HG02623 (cell line): ENCODE data around the gene PPP1R8.
"Not testable (repeated sequence)": the region's sequence is repeated elsewhere in the genome, so short reads cannot be mapped to it uniquely, and the experiment has no call there.

ENCODE experiments used
- ATAC-seq: cut with Tn5 transposase; IDR thresholded peaks from one replicate; pipeline ENCODE4 v1.9.1; 2021; ENCODE audit warnings: moderate library complexity; ENCODE audit not compliant: unreplicated experiment

Gene PPP1R8

GRCh38 chr1:27868932-27869718 is 38.5 kb downstream of the PPP1R8 start:
- no peak for ATAC-seq

- no peak for ATAC-seq
These were observed 39.1 kb downstream of the PPP1R8 start for GRCh38 chr1:27869719-27870085.

GRCh38 chr1:27871076-27871475 is 40.5 kb downstream of the PPP1R8 start:
- ATAC-seq, result not testable (repeated sequence)

GRCh38 chr1:27872059-27872801 is 41.6 kb downstream of the PPP1R8 start, which contains the start of gene THEMIS2:
Gene THEMIS2, plus strand, starts transcription at chr1:27872544. Its CDS starts 28 bp downstream, at chr1:27872572.
- no peak for ATAC-seq

GRCh38 chr1:27872802-27873551 is 42.4 kb downstream of the PPP1R8 start:
- no peak for ATAC-seq

- ATAC-seq, result no peak
These were observed 43.2 kb downstream of the PPP1R8 start for GRCh38 chr1:27873671-27874384.

GRCh38 chr1:27876341-27877114 is 45.9 kb downstream of the PPP1R8 start:
- ATAC-seq, result no peak

GRCh38 chr1:27877115-27877416 is 46.5 kb downstream of the PPP1R8 start:
- no peak for ATAC-seq

GRCh38 chr1:27878039-27878438 is 47.5 kb downstream of the PPP1R8 start:
- ATAC-seq, result no peak

GRCh38 chr1:27878787-27879335 is 48.3 kb downstream of the PPP1R8 start:
- ATAC-seq, result no peak

- ATAC-seq, result no peak
These were observed 48.9 kb downstream of the PPP1R8 start for GRCh38 chr1:27879374-27880082.

GRCh38 chr1:27882543-27882903 is 51.9 kb downstream of the PPP1R8 start:
- ATAC-seq, result no peak

- no peak for ATAC-seq
These were observed 53.0 kb downstream of the PPP1R8 start for GRCh38 chr1:27883536-27883935.

- ATAC-seq, result no peak
These were observed 53.7 kb downstream of the PPP1R8 start for GRCh38 chr1:27884006-27884954.

- ATAC-seq, result no peak
These were observed 54.5 kb downstream of the PPP1R8 start for GRCh38 chr1:27885114-27885528.

GRCh38 chr1:27885621-27886352 is 55.2 kb downstream of the PPP1R8 start:
- ATAC-seq, result no peak

- no peak for ATAC-seq
These were observed 55.7 kb downstream of the PPP1R8 start for GRCh38 chr1:27886353-27886679.

- ATAC-seq, result no peak
These were observed 56.2 kb downstream of the PPP1R8 start for GRCh38 chr1:27886744-27887143.
